Measurements from ENCODE around the gene CEP70. TPM values are rescaled to one million over a fixed set of nuclear protein-coding genes. Genes with fewer than 3 reads are reported as not detected.

CEP70 gene
- total RNA-seq, 4 donors from 2014 or later: 27.7 to 53.8 (median 43.5) TPM

DNA sequence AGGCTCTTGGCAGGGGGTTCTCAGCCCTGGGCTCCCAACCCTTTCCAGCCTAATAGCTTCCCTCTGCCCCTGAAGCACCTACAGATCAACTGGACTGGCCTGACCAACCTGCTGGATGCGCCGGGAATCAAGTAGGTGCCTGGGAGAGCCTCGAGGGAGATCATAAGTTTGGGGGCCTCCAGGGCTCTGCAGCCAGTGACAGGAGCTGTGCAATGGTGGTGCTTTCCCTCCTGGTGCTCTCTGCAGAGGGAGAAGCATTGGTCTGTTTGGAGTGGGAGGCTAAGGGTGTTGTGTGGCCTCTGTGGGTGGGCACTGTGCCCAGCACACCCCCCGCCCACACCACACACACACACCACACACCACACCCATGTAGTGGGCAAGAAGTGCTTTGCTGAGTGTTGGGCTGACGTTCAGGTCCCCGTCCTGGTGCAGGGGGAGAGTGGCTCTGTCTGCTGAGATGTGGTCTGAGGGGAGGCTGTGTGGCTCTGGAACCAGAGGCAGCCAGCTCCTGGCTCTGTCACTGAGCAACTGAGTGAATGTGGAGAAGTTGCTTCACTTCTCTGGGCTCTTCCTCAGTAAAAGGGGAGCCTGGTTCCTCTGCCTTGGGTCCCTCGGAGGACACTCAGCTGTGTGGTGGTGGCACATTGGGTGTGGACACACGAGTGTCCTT lies 133.4 kb downstream of the CEP70 start:
- peaks cover 34% of the 10 kb centered on the region for H3K27me3 ChIP-seq
- WGBS, 2 donors (ENCODE audit: low coverage in 1 of 2): no CpG with 5 or more reads among the region's 8 CpGs
- no peaks in the 10 kb centered on the region for H3K36me3 ChIP-seq
- H3K4me3 ChIP-seq: no peak overlapping the region
- no peak for ATAC-seq
- no peak overlapping the region for H3K27ac ChIP-seq
- TF ChIP-seq EP300 (IDR thresholded peaks at IDR 0.05) (no peak), POLR2AphosphoS5 (IDR thresholded peaks at IDR 0.05) (no peak), POLR2A (IDR thresholded peaks at IDR 0.05) (no peak)
- TF ChIP-seq, protein P1, sequence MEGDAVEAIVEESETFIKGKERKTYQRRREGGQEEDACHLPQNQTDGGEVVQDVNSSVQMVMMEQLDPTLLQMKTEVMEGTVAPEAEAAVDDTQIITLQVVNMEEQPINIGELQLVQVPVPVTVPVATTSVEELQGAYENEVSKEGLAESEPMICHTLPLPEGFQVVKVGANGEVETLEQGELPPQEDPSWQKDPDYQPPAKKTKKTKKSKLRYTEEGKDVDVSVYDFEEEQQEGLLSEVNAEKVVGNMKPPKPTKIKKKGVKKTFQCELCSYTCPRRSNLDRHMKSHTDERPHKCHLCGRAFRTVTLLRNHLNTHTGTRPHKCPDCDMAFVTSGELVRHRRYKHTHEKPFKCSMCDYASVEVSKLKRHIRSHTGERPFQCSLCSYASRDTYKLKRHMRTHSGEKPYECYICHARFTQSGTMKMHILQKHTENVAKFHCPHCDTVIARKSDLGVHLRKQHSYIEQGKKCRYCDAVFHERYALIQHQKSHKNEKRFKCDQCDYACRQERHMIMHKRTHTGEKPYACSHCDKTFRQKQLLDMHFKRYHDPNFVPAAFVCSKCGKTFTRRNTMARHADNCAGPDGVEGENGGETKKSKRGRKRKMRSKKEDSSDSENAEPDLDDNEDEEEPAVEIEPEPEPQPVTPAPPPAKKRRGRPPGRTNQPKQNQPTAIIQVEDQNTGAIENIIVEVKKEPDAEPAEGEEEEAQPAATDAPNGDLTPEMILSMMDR (IDR thresholded peaks at IDR 0.05): no peak
- H3K9me3 ChIP-seq: no peaks in the 10 kb centered on the region
- H3K4me1 ChIP-seq: no peaks in the 10 kb centered on the region

DNA sequence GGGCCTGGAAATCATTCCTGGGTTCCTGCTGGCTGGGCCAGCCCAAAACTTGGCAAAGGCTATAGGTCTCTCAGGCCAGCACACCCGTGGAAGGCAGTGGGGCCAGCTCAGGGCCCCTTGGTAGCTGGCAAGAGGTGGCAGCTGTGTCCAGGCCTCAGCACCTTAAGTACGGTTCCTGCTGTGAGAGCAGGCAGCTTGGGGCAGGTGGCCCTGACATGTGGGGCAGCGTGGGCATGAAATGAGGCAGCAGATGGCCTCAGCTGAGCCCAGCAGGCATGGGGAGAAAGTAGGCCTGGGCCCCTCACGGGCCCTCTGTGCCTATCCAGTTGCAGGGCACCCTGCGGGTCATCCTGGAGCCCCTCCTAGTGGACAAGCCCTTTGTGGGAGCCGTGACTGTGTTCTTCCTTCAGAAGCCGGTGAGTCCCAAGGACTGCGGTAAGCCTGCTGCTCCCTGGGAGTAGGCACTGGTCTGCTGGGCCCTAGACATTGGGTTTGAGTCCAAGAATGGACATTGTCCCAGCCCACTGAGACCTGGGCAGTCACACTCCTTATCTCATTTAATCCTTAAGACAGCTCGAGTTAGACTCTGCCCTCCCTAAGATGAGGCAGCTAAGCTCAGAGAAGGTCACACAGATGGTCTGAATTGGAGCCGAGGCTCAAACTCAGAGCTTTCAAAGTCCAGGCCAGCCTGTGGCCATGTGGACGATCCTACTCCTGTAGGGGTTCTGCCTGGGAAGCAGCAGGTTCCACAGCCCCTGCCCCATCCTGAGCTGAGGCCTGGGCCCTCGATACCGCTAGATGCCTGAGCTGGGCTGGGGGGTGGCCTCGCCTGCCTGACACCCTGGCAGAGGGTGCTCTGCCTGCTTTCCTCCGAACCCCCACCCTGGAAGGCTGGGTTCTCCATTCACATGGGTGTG lies 134.2 kb downstream of the CEP70 start:
- no peak overlapping the region for H3K27ac ChIP-seq
- H3K36me3 ChIP-seq: no peaks in the 10 kb centered on the region
- H3K27me3 ChIP-seq: peaks cover 34% of the 10 kb centered on the region
- no peak overlapping the region for H3K4me3 ChIP-seq
- 77% methylated on average over 4 of the region's 15 CpGs; no CpG with 5 or more reads in 1 of the 2 donors for WGBS, 2 donors (ENCODE audit: low coverage in 1 of 2)
- TF ChIP-seq POLR2AphosphoS5 (IDR thresholded peaks at IDR 0.05) (no peak), POLR2A (IDR thresholded peaks at IDR 0.05) (no peak), EP300 (IDR thresholded peaks at IDR 0.05) (no peak)
- TF ChIP-seq, protein P1 (IDR thresholded peaks at IDR 0.05): no peak
- no peak for ATAC-seq
- H3K9me3 ChIP-seq: no peaks in the 10 kb centered on the region
- H3K4me1 ChIP-seq: no peaks in the 10 kb centered on the region

DNA sequence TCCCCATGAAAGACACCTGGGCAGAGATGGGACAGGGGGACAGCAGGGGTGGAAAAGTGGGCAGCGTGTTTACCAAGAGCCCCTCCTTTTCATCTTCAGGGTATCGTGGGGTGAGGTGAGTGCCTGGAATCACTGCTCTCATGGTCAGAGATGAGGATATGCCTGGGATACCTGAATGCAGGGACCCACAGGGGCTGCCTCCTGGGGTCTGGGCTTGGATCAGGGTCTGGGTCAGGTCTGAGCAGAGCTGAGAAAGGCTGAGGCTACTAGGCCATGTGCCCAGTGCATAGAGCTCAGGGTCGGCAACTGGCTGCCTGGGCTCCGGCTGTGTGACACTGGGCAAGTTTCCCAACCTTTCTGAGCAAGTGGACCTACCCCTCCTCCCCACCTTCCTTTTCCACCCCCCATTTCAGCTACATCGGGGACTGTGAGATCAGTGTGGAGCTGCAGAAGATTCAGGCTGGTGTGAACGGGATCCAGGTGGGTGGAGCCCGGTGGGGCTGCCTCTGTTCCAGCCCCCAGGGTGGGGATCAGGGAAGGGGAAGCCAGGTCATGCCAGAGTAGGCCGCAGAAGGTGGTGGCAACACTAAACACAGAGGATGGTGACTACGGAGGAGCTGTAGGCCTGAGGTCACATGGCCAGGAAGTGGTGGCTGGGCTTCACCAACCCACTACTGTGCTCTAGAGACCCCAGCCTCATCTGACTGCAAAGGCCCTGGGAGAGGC lies 135.1 kb downstream of the CEP70 start:
- WGBS, 2 donors (ENCODE audit: low coverage in 1 of 2): 69% methylated on average over 3 of the region's 9 CpGs; no CpG with 5 or more reads in 1 of the 2 donors
- Histone ChIP-seq H3K27me3 (peaks cover 27% of the 10 kb centered on the region), H3K9me3 (no peaks in the 10 kb centered on the region), H3K27ac (no peak overlapping the region), H3K4me1 (no peaks in the 10 kb centered on the region), H3K4me3 (no peak overlapping the region), H3K36me3 (no peaks in the 10 kb centered on the region)
- no peak for ATAC-seq
- TF ChIP-seq, protein P1 (IDR thresholded peaks at IDR 0.05): no peak
- no peak for TF ChIP-seq POLR2A (IDR thresholded peaks at IDR 0.05)
- TF ChIP-seq EP300 (IDR thresholded peaks at IDR 0.05): no peak
- no peak for TF ChIP-seq POLR2AphosphoS5 (IDR thresholded peaks at IDR 0.05)

DNA sequence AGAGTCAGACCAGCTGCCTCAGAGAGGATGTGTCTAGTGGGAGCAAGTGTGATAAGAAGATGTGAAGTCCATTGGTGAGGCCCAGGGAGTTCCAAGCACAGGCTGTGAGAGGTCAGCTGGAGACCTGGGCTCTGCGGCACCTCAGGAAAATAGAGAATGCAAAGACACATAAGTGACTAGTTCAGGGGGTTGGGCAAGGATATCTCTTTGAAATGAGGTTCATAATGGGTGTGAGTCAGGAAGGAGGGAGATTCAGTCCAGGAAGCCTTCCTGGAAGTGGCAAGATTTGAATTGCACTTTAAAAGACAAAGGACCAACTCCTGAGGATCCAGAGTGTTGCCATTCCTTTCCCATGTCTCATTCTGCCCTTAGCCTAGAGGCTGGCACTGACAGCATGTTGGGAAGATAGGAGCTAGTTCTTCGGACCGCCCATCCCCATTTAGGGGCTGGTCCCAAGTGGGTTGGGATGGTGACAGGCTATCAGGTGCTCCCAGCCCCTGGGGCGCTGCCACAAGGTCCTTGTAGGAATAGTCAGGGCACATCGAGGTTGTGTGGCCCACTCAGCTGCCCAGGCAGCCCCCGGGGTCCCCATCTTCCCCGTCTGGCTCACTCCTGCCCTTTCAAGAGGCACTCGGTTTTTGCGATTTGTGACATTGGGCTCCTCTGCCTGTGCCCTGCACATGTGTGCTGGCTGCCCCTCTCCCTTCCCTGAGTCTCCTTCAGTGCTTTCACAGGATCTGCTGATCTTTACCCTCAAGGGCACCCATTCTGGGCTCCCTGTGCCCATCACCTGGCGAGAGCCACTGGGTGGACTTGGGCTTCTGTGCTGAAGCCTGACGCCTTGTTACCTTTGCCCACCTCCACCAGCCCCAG lies 136.0 kb downstream of the CEP70 start:
- no peak for ATAC-seq
- H3K4me3 ChIP-seq: no peak overlapping the region
- WGBS, 2 donors (ENCODE audit: low coverage in 1 of 2): 75% methylated on average over 4 of the region's 11 CpGs; no CpG with 5 or more reads in 1 of the 2 donors
- H3K27me3 ChIP-seq: peaks cover 22% of the 10 kb centered on the region
- H3K36me3 ChIP-seq: no peaks in the 10 kb centered on the region
- TF ChIP-seq, protein P1 (IDR thresholded peaks at IDR 0.05): no peak
- TF ChIP-seq POLR2A (IDR thresholded peaks at IDR 0.05): no peak
- TF ChIP-seq POLR2AphosphoS5 (IDR thresholded peaks at IDR 0.05): no peak
- TF ChIP-seq EP300 (IDR thresholded peaks at IDR 0.05): no peak
- H3K27ac ChIP-seq: no peak overlapping the region
- H3K4me1 ChIP-seq: no peaks in the 10 kb centered on the region
- no peaks in the 10 kb centered on the region for H3K9me3 ChIP-seq

Data from gastroesophageal sphincter (tissue), 4 donors.